ENCODE data around the gene SPRN.
"Not testable (repeated sequence)": the region's sequence is repeated elsewhere in the genome, so short reads cannot be mapped to it uniquely, and the experiment has no call there.

Gene SPRN

DNA sequence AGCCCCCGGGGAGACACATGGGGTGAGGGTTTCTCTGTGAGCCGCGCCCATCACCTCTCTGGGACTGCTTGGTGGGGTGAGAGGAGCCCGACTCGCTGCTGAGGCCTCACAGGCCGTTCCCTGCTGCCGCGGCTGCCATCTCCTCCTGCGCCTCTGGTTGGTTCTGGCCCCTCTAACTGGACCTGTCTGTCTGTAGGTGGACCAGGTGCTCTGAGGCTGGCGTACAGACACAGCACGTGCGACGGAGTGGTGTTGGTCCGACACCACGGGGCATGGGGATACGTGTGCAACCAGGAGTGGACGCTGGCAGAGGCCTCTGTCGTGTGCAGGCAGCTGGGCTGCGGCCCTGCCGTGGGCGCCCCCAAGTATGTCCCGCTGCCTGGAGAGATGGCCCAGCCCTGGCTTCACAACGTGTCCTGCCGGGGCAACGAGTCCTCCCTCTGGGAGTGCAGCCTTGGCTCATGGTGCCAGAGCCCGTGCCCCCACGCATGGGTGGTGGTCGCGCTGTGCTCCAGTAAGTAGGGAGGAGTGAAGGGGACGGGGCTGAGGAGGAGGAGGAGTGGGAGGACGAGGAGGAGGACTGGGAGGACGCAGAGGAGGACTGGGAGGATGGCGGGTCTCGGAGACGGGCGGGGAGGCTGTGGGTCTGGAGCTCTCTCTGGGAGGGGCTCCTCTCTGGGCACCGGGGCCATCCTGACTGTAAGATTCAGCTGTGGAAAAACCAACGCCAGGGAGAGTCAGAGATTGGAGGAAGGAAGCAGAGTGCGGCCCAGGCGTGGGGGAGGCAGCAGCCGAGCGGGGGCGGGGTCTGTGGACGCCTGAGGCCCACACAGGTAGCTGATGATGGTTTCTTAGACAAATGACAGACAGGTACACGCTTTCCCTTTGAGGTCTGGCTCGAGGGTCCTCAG lies 31.9 kb upstream of the SPRN start:
- no peak for DNase-seq (ENCODE audit: low read depth in 2 of 2)

DNA sequence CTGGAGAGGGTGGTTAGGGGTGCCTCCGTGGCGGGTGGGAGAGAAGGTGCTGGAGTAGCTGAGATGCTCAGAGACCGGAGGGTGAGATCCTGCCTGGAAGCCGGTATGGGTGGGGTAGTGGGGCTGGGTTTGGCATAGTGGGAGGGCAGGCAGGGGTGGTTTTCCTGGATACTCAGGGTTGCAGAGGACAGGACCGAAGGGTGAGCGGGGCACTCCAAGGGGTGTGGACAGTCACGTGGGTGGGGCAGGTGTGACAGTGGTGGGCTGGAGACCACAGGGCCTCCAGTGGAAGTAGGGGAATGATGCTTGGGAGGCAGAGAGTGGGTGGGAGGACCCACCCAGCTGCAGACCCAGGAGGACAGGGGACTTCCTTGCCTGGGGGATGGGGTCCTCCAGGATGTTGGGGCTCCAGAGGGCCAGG lies 31.2 kb upstream of the SPRN start:
- no peak for DNase-seq (ENCODE audit: low read depth in 2 of 2)

DNA sequence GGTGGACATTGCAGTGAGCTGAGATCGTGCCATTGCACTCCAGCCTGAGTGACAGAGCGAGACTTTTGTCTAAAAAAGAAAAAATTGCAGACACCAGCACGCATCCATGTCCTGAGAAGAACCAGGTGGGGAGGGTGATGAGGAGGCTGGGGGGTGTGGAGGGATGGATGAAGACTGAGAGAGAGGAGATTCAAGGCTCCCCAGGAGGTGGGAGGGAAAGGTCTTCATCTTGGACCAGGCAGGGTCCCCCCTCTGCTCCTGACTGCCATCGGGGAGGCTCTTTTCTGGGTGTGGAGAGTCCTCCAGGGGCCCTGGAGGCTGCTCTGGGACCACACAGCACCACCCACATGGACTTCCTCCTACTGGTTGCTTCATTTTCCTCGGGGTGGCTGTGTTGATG lies 30.8 kb upstream of the SPRN start:
- DNase-seq (ENCODE audit: low read depth in 2 of 2): no peak

DNA sequence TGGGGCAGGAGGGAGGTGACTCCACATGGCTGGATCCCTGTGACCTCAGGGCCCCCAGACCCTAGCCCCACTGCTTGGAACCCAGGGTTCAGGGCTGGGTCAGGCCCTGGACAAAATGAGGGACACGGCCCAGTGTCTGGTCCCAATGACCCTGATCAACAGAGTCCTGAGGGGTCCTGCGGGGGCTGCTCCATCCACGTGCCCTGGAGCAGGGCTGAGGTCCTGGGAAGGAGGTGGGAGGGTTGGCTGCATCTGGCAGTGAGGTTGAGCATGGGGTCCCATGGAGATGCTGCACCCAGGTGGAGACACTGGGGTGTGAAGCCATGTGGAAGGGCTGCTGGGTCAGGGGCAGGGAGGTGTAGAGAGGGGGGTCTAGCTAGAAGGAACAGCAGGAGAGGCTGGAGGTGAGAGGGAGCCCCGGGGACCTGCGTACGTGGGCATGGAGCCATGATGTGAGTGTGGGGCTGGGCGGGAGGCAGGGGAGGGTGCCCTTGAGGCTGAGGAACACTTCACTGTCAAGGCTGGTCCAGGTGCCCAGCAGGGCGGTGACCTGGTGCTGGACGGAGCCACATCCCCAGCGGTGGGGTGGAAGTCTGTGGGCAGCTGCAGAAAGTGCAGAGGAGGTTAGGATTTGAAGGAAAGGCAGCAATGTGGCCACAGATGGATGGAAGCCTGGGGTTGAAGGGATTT lies 29.9 kb upstream of the SPRN start:
- no peak for DNase-seq (ENCODE audit: low read depth in 2 of 2)

DNA sequence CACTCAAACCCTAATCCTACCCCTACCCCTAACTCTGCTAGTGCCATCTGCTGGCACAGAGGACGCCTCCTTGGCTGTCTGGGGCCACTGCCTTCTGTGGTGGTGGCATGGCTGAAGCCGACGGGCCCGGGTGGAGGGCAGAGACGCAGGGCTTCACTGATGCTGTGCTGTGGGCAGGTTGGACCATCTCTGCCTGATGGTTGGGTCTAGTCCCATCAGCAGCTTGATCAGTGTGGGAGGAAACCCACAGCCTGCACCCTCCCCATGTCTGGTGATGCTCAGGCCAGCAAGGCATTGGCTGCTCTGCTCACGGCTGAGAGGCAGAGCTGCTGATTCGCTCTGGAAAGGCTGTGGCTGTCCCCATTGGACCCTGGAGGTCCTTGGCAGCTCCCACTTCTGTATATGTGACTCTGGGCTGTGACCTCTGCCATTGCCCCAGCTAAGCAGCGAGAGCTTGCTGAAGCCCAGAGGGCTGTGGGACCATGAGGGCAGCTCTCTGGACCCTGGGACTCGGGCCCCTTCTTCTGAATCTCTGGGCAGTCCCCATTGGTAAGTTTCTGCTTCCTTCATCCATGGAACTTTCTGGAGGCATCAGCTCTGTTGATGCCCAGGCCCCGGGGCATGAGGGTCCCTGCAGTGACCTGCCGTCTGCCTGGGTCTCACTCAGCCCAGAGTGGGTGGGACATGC lies 29.2 kb upstream of the SPRN start, which contains the start of gene SCART1:
Gene SCART1 (plus strand): TSS at position 430 of the 688 bp plus-strand sequence. CDS start 53 bp downstream, at position 483.
- no peak for DNase-seq (ENCODE audit: low read depth in 2 of 2)

DNA sequence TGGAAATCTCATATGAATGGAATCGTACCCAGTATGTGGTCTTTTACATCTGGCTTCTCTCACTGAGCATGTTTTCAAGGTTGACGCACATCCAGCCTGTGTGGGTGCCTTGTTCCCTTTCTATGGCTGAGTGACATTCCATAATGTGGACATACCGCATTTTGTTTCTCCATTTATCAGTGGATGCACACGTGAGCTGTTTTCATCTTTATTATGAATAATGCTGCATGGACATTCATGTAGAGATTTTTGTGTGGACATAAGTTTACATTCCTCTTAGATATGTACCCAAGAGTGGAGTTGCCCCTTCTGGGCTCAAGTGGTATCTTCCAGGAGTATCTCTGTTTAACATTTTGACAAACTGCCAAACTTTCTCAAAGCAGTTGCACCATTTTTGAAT lies 28.0 kb upstream of the SPRN start:
- DNase-seq (ENCODE audit: low read depth in 2 of 2): no peak

DNA sequence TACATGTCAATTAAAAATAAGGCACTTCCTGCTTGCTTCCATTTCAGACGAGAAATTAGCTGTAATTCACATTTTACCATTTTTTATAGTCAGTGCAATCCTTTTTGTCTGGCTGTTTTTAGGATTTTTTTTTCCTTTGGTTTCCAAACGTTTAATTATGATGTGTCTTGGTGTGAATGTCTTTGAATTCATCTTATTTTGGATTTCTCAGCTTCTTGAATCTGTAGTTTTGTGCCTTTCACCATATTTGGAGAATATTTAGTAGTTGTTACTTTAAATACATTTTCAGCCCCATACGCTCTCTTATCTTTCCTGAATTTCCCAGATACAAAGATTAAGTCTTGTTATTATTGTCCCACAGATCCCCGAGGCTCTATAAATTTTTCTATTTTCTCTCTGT lies 26.9 kb upstream of the SPRN start:
- no peak for DNase-seq (ENCODE audit: low read depth in 2 of 2)

DNA sequence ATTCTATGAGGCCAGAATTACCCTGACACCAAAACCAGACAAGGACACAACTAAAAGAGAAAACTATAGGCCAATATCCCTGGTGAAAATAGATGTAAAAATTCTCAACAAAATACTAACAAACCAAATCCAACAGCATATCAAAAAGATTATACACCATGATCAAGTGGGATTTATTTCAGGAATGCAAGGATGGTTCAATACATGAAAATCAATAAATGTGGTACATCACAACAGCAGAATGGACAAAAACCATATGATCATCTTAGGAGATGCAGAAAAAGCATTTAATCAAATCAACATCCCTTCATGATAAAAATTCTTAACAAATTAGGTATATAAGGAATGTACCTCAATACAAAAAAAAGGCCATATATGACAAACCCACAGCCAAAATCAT lies 23.7 kb upstream of the SPRN start:
- DNase-seq (ENCODE audit: low read depth in 2 of 2): no peak

DNA sequence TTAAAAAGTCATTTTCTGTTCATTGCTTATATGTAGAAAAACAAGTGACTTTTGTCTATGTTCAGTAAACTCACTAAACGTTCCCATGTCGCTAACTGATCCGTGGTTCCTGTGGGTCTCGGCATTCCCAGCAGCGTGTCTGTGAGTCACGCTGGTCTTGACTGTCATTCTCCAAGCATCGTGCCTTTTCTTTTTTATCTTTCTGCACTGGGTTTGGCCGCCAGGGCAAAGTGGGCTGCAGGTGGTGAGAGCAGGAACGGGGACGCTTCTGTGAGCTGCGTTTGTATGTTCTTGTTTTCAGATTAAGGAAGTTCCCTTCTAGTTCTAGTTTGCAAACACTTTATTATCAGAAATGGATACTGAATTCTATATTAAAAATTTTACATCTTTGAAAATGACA lies 22.6 kb upstream of the SPRN start:
- no peak for DNase-seq (ENCODE audit: low read depth in 2 of 2)

DNA sequence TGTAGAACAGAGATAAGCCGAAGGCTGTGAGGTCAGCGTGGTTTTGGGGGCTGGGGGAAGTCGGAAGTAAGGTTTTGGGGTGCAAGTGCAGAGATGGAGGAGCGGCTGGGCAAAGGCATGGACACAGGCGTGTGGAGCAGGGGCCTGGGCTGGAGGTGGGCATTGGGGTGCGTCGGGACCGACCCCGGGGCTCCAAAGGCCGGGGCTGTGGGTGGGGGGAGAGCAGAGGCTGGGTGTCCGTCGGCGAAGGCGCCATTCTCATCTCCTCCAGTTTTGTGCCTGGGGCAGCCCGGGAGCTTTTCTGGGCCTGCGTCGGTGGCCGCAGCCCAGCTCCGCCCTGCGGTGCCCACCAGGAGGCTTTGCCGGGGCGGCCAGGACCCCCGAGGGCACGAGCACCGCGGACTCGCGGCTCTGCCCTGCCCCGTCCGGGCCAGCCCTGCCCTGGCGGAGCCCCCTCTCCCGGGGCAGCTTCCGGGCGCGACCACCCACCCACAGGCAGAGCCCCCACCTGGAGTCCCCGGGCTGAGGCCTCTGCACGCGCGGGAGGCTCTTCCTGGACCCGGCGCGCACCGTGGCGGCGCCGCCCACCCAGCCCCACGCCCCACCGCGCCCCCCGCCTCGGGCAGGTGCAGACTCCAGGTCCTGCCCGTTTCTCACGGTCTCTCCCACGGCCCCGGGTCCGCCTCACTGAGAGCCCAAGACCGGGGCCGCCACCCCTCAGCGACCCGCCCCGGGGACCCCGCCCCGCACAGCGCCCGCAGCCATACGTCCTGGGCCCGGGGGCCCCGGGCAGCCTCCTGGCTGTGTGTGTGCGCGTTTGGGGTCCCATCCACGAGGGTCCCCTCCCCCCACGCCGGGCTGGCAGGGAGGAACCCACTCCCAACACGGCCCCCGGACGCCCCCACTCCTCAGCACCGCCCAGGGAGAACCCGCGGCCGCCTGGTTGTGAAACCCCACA lies 21.6 kb upstream of the SPRN start:
- DNase-seq (ENCODE audit: low read depth in 2 of 2): no peak

DNA sequence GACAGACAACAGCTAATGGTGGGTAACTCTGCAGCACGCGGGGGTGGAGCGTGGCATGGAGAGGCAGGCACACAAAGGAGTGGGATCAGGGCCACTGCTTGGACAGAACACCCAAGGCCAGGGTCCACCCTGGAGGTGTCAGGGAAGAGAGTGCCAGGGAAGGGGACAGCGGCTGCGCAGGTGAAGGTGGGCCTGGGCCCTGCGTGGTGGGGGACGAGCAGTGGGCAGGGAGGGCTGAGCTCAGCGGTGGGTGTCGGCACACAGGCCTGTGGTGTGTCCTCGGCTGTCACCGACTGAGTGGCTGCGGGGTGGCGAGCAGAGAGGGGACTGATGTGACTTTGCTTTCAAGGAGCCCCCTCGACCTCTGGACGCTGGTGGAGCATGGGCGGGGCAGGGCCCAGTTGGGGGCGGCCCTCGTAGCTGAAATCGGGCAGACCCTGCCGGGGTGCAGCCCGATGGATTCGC lies 20.9 kb upstream of the SPRN start:
- no peak for DNase-seq (ENCODE audit: low read depth in 2 of 2)

DNA sequence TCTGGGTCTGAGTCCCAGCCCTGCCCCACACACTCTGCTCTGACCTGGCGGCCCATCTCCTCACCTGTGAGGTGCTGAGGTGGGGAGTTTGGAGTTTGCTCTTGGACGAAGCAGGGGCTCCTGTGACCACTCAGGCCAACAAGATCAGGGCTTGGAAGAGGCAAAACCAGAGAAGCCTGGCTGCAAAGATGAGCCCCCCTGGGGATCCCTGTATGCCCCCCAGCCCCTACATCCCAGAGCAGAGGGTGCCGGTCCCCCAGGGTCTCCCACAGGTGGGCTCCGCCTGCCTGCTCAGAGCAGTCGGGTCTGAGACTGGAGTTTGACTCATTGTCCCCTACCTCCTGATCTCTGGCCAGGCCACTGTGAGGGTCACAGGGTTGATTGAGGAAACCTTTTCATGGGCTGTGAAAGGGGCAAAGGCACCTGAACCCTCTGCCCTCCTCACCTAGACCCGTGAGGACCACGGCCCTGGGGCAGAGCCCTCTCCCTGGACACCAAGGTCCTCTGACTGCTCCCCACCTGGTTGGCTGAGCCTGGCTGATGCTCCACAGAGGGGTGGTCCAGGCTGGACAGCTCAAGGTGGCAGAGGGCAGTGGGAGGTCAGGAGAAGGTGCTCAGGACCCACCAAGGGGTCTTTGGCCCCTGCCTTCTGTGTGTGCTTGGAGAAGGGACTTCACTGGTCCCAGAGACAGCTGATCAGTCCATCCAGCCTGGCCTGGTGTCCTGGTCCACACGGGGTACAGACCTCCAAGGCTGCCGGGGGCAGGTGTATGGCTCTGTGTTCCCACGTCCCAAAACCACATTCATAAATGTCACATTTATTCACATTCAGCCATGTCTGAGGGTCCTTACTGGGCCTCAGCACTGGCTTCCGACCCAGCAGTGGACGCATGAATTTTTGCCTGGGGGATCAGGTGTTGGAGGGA lies 20.2 kb upstream of the SPRN start:
- no peak for DNase-seq (ENCODE audit: low read depth in 2 of 2)

DNA sequence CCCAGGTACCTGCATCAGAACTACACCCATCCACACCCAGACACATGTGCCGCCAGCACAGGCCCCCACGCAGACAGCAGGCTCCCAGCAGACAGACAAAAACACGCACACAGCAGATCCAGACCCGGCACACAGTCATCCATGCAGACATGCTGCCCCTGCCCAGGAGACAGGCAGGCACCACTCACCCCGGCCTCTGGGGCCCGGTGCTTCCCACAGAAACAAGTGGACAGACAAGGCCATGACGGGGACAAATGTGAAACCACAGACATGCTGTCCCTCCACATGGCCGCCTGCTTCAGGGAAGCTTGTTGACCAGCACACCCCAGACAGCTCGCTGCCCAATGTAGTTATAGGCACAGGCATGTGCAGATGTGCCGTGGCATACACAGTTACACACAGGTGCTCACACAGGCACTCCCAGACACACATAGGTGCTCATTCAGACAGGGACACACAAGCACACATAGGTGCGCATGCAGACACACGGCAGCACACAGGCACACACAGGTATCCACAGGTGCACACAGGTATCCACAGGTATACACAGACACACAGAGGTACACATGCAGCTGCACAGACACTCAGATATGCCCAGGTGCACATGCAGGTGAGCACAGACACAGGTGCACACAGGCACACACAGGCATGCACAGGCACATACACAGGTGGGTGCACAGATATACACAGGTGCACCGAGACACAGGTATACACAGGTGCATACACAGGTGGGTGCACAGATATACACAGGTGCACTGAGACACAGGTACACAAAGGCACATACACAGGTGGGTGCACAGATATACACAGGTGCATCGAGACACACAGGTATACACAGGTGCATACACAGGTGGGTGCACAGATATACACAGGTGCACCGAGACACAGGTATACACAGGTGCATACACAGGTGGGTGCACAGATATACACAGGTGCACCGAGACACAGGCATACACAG lies 18.8 kb upstream of the SPRN start:
- no peak for DNase-seq (ENCODE audit: low read depth in 2 of 2)

DNA sequence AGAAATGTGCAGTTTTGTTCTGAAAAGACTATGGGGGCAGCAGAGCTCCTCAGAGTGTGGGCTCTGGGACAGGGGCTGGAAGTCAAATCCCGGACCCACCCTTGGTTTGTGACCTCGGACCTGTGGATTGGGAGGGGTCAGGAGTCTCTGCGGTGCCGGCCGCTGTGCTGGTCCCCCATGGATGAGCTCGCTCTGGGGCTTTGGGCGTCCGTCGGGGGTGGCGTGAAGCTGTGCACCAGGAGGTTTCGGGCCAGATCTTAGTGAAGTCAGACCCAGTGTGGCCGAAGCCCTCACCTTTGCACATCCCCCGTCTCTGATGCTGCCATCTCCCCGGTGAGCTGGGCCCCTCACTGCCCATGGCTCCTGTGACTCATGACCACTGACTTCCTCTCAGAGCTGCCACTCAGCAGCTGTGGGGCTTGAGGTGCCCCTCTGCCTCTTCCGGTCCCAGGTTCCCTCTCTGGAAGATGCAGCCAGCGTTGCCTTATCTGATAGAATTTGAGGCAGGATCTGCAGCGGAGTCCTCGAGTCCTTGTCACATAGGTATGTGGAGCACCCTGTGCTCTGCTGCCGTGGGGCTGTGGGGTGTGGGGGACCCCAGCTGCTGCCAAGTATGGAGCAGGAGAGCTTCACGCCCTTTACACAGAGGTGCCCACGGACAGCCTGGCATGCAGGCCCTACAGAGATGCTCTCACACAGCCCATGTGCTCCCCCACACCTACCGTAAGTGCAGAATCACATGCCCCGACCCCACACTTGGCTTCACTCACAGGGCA lies 18.0 kb upstream of the SPRN start:
- DNase-seq (ENCODE audit: low read depth in 2 of 2): no peak

DNA sequence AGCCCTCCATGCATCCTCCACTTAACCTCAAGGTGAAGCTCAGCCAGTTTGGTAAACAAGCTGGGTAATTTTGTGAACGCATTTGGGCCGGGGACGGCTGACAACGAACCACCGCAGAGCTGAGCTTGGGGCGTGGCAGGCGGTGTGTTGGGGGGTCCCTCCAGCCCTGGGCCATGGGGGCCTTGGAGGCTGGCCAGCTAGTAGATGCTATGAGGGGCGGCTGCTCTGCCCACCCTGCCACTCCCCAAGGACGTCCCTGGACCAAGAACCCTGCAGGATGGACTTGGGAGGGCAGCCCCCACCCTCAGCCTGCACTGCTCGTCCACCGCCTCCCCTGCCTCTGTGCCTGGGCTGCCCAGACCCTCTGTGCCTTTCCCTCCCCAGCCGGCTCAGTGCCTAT lies 17.4 kb upstream of the SPRN start:
- DNase-seq (ENCODE audit: low read depth in 2 of 2): no peak

DNA sequence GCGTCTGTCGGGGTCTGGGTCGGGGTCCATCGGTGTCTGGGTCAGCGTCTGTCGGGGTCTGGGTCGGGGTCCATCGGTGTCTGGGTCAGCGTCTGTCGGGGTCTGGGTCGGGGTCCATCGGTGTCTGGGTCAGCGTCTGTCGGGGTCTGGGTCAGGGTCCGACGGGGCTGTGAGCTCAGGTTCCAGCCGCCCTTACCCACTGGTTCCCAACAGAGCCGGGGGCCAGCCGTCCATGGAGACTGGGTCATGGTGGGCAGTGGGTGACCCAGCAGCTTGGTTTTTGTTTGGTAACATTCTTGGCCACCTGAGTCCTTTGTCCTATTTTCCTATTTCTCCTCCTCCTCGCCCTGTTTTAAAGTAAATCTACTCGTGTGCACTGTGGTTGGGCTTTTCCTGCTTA lies 16.9 kb upstream of the SPRN start:
- not testable (repeated sequence) for DNase-seq (ENCODE audit: low read depth in 2 of 2)

DNA sequence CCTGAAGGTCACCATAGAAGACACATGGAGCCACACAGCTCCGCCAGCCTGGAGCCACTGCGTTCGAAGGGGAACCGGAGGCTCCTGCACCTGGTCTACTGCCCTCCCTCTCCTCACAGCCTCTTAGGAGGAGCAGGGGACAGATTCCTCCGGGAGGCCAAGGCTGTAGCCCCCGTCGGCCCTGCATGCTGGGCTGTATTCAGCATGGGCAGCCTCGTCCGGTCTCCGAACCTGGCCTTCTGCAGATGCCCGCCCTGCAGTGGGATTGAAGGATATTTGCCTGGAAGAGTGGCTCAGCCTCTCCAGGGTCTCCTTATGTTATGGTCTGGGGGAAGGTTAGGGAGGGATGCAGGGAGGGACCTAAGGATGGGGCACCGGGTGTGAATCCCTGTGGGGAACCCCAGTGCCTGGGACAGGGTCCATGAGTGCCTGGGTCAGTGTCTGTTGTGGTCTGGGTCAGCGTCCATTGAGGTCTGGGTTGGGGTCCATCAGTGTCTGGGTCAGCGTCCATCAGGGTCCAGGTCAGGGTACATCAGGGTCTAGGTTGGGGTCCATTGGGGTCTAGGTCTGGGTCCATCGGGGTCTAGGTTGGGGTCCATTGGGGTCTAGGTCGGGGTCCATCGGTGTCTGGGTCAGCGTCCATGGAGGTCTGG lies 16.3 kb upstream of the SPRN start:
- DNase-seq (ENCODE audit: low read depth in 2 of 2): no peak
